ENCODE data around the gene GNB1.

DNA sequence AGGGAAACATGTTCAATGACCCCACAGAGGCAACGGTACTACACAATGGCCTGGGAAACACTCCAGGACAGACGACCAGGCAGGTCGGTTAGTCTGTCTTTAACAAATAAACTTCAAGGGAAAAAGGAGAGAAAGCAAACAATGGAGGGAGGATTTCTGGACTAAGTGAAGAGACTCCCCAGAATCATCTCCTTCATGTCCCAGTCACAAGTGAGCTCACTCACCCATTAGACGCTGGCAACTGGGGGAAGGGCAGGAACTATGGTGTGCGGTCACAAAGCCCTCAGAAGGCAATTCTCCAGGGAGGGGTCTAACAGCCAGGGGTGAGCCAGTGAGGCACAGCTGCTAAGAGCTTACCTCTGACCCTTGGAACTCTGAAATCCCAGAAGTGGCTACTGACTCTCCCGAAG lies 57.0 kb downstream of the GNB1 start:
- TF ChIP-seq, protein P1, sequence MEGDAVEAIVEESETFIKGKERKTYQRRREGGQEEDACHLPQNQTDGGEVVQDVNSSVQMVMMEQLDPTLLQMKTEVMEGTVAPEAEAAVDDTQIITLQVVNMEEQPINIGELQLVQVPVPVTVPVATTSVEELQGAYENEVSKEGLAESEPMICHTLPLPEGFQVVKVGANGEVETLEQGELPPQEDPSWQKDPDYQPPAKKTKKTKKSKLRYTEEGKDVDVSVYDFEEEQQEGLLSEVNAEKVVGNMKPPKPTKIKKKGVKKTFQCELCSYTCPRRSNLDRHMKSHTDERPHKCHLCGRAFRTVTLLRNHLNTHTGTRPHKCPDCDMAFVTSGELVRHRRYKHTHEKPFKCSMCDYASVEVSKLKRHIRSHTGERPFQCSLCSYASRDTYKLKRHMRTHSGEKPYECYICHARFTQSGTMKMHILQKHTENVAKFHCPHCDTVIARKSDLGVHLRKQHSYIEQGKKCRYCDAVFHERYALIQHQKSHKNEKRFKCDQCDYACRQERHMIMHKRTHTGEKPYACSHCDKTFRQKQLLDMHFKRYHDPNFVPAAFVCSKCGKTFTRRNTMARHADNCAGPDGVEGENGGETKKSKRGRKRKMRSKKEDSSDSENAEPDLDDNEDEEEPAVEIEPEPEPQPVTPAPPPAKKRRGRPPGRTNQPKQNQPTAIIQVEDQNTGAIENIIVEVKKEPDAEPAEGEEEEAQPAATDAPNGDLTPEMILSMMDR (IDR thresholded peaks at IDR 0.05), result no peak
- no peak for TF ChIP-seq POLR2A (IDR thresholded peaks at IDR 0.05)
